Activated CD8-positive, alpha-beta T cell treated with anti-CD3 and anti-CD28 coated beads, Interleukin-2, amount 10 ng/mL, durations not matched to agents 7 days and 5 days (primary cell): ENCODE data around the gene MRPS10. TPM values are rescaled to one million over a fixed set of nuclear protein-coding genes. Genes with fewer than 3 reads are reported as not detected.

ENCODE experiments used
- ATAC-seq: fragments of 150-1000 bp; cut with Tn5 transposase; one replicate; pipeline ENCODE4 v1.10.0; 2021; ENCODE audit warnings: moderate library complexity
- CTCF ChIA-PET: fragments of 350-600 bp; sonication (Branson Sonifier 250); formaldehyde crosslinking; loops from one replicate; lab custom pipeline; 2021; ENCODE audit warnings: antibody characterized with exemption; lab: Charles Lee
- POLR2A ChIA-PET: fragments of 350-600 bp; sonication (Branson Sonifier 250); formaldehyde crosslinking; loops from one replicate; lab custom pipeline; 2021; ENCODE audit warnings: antibody characterized with exemption; lab: Charles Lee
- DNase-seq: peaks from one replicate; pipeline ENCODE4 v3.0.0-alpha.2; 2020
- H3K27ac Mint-ChIP-seq: one replicate; pipeline ENCODE4 v1.8.0; 2021; ENCODE audit warnings: mild to moderate bottlenecking, mixed read lengths
- H3K27me3 Mint-ChIP-seq: one replicate; pipeline ENCODE4 v1.8.0; 2021; ENCODE audit warnings: low read depth, mixed read lengths
- H3K36me3 Mint-ChIP-seq: one replicate; pipeline ENCODE4 v1.8.0; 2021; ENCODE audit warnings: low read depth, mixed read lengths
- H3K4me1 Mint-ChIP-seq: one replicate; pipeline ENCODE4 v1.8.0; 2021; ENCODE audit warnings: low read depth, mixed read lengths
- H3K4me3 Mint-ChIP-seq: one replicate; pipeline ENCODE4 v1.8.0; 2021; ENCODE audit warnings: mild to moderate bottlenecking, mixed read lengths
- H3K9me3 Mint-ChIP-seq: one replicate; pipeline ENCODE4 v1.8.0; 2022; ENCODE audit warnings: mixed read lengths; ENCODE audit not compliant: insufficient read depth
- total RNA-seq, 2 experiments: library from RNA; stranded (reverse); gene quantifications; one replicate each; pipeline ENCODE4 v1.2.3, GENCODE V29; 2021

MRPS10 gene
- total RNA-seq, 2 experiments from 2014 or later, result 32.6 to 33.8 TPM

- POLR2A ChIA-PET, result no interaction called here
- no peak for DNase-seq
- Mint-ChIP-seq H3K4me3 (no peak overlapping the region), H3K27ac (no peak overlapping the region), H3K27me3 (no peaks in the 10 kb centered on the region), H3K4me1 (no peaks in the 10 kb centered on the region), H3K9me3 (no peaks in the 10 kb centered on the region), H3K36me3 (peaks cover 13% of the 10 kb centered on the region)
- ATAC-seq, result no peak
- CTCF ChIA-PET, result interaction anchor here (1.5 kb wide), 1 partner anchor 310 kb away, joined by 6 read pairs; no protein-coding TSS in a partner anchor
These were observed 20.2 kb upstream of the MRPS10 start for GRCh38 chr6:42237857-42238256.

- H3K4me3 Mint-ChIP-seq, result no peak overlapping the region
- no peaks in the 10 kb centered on the region for H3K4me1 Mint-ChIP-seq
- peaks cover 11% of the 10 kb centered on the region for H3K36me3 Mint-ChIP-seq
- H3K27ac Mint-ChIP-seq, result no peak overlapping the region
- ATAC-seq, result no peak
- H3K9me3 Mint-ChIP-seq, result no peaks in the 10 kb centered on the region
- H3K27me3 Mint-ChIP-seq, result no peaks in the 10 kb centered on the region
- POLR2A ChIA-PET, result no interaction called here
- CTCF ChIA-PET, result interaction anchor here (1.5 kb wide), 1 partner anchor 311 kb away, joined by 6 read pairs; no protein-coding TSS in a partner anchor
- DNase-seq, result no peak
These were observed 19.2 kb upstream of the MRPS10 start for GRCh38 chr6:42236682-42237473.

GRCh38 chr6:42236030-42236429, 18.4 kb upstream of the MRPS10 start:
- POLR2A ChIA-PET, result no interaction called here

GRCh38 chr6:42232035-42232434, 14.4 kb upstream of the MRPS10 start:
- DNase-seq (no peak), ATAC-seq (no peak)
- CTCF ChIA-PET, result interaction anchor here (0.9 to 1.5 kb wide), 3 partner anchors 17 to 315 kb away, joined by 4 to 5 read pairs (median 4); no protein-coding TSS in a partner anchor
- no peaks in the 10 kb centered on the region for H3K4me1 Mint-ChIP-seq
- no peak overlapping the region for H3K27ac Mint-ChIP-seq
- POLR2A ChIA-PET, result interaction anchor here (0.6 kb wide), 1 partner anchor 711 kb away, joined by 3 read pairs; no protein-coding TSS in a partner anchor
- no peak overlapping the region for H3K4me3 Mint-ChIP-seq
- H3K27me3 Mint-ChIP-seq, result no peaks in the 10 kb centered on the region
- H3K36me3 Mint-ChIP-seq, result peaks cover 7% of the 10 kb centered on the region
- H3K9me3 Mint-ChIP-seq, result no peaks in the 10 kb centered on the region

More at GRCh38 chr6:42236030-42236429, 18.4 kb upstream of the MRPS10 start:
- CTCF ChIA-PET, result no interaction called here
- Mint-ChIP-seq H3K4me3 (no peak overlapping the region), H3K9me3 (no peaks in the 10 kb centered on the region), H3K36me3 (peaks cover 10% of the 10 kb centered on the region), H3K4me1 (no peaks in the 10 kb centered on the region), H3K27me3 (no peaks in the 10 kb centered on the region), H3K27ac (no peak overlapping the region)
- no peak for ATAC-seq
- no peak for DNase-seq

- no peaks in the 10 kb centered on the region for H3K4me1 Mint-ChIP-seq
- H3K27me3 Mint-ChIP-seq, result no peaks in the 10 kb centered on the region
- no peak overlapping the region for H3K27ac Mint-ChIP-seq
- ATAC-seq (no peak), DNase-seq (no peak)
- ChIA-PET POLR2A (interaction anchor here (0.6 kb wide), 1 partner anchor 134 kb away, joined by 3 read pairs; no protein-coding TSS in a partner anchor), CTCF (interaction anchor here (0.6 to 1.9 kb wide), 7 partner anchors 14 to 317 kb away, joined by 3 to 8 read pairs (median 3); no protein-coding TSS in a partner anchor)
- peaks cover 7% of the 10 kb centered on the region for H3K36me3 Mint-ChIP-seq
- no peak overlapping the region for H3K4me3 Mint-ChIP-seq
- H3K9me3 Mint-ChIP-seq, result no peaks in the 10 kb centered on the region
These were observed 13.0 kb upstream of the MRPS10 start for GRCh38 chr6:42230345-42231321.

GRCh38 chr6:42229506-42230119, 12.0 kb upstream of the MRPS10 start:
- no peak overlapping the region for H3K27ac Mint-ChIP-seq
- ATAC-seq, result no peak
- no peak overlapping the region for H3K4me3 Mint-ChIP-seq
- H3K9me3 Mint-ChIP-seq, result no peaks in the 10 kb centered on the region
- ChIA-PET CTCF (interaction anchor here (0.9 to 1.9 kb wide), 5 partner anchors 13 to 318 kb away, joined by 3 to 8 read pairs (median 3); no protein-coding TSS in a partner anchor), POLR2A (no interaction called here)
- no peak for DNase-seq
- H3K27me3 Mint-ChIP-seq, result no peaks in the 10 kb centered on the region
- peaks cover 1% of the 10 kb centered on the region for H3K4me1 Mint-ChIP-seq
- H3K36me3 Mint-ChIP-seq, result peaks cover 7% of the 10 kb centered on the region

GRCh38 chr6:42228305-42228704, 10.6 kb upstream of the MRPS10 start:
- no peaks in the 10 kb centered on the region for H3K9me3 Mint-ChIP-seq
- CTCF ChIA-PET, result interaction anchor here (0.9 kb wide), 1 partner anchor 319 kb away, joined by 4 read pairs; no protein-coding TSS in a partner anchor
- POLR2A ChIA-PET, result no interaction called here
- peaks cover 6% of the 10 kb centered on the region for H3K4me1 Mint-ChIP-seq
- ATAC-seq, result no peak
- H3K4me3 Mint-ChIP-seq, result no peak overlapping the region
- H3K36me3 Mint-ChIP-seq, result peaks cover 7% of the 10 kb centered on the region
- H3K27ac Mint-ChIP-seq, result no peak overlapping the region
- no peak for DNase-seq
- no peaks in the 10 kb centered on the region for H3K27me3 Mint-ChIP-seq

- H3K27ac Mint-ChIP-seq, result no peak overlapping the region
- ATAC-seq, result no peak
These were observed 9.7 kb upstream of the MRPS10 start for GRCh38 chr6:42227173-42227850.

GRCh38 chr6:42226645-42227143, 9.0 kb upstream of the MRPS10 start:
- Mint-ChIP-seq H3K4me1 (peaks cover 6% of the 10 kb centered on the region), H3K36me3 (peaks cover 4% of the 10 kb centered on the region), H3K9me3 (no peaks in the 10 kb centered on the region), H3K27ac (no peak overlapping the region), H3K27me3 (no peaks in the 10 kb centered on the region), H3K4me3 (no peak overlapping the region)
- no peak for DNase-seq
- ChIA-PET CTCF (interaction anchor here (1.1 to 1.8 kb wide), 4 partner anchors 9 to 324 kb away, joined by 3 to 10 read pairs (median 4); partner anchors contain the start of gene MRPS10), POLR2A (no interaction called here)
- no peak for ATAC-seq

More at GRCh38 chr6:42227173-42227850, 9.7 kb upstream of the MRPS10 start:
- no peak for DNase-seq
- ChIA-PET CTCF (interaction anchor here (1.1 to 1.8 kb wide), 3 partner anchors 10 to 324 kb away, joined by 3 to 10 read pairs (median 3); partner anchors contain the start of gene MRPS10), POLR2A (no interaction called here)
- Mint-ChIP-seq H3K9me3 (no peaks in the 10 kb centered on the region), H3K27me3 (no peaks in the 10 kb centered on the region), H3K36me3 (peaks cover 7% of the 10 kb centered on the region), H3K4me1 (peaks cover 6% of the 10 kb centered on the region), H3K4me3 (no peak overlapping the region)

GRCh38 chr6:42226161-42226611, 8.5 kb upstream of the MRPS10 start:
- no peak for DNase-seq
- Mint-ChIP-seq H3K27ac (no peak overlapping the region), H3K27me3 (no peaks in the 10 kb centered on the region), H3K9me3 (no peaks in the 10 kb centered on the region), H3K4me3 (no peak overlapping the region), H3K36me3 (peaks cover 4% of the 10 kb centered on the region), H3K4me1 (peaks cover 6% of the 10 kb centered on the region)
- POLR2A ChIA-PET, result no interaction called here
- CTCF ChIA-PET, result interaction anchor here (1.1 to 1.8 kb wide), 4 partner anchors 9 to 325 kb away, joined by 3 to 10 read pairs (median 4); partner anchors contain the start of gene MRPS10
- ATAC-seq, result no peak
